Esophagus muscularis mucosa (tissue), 3 donors: ENCODE measurements around the gene TMEM50B.

Experiments
- CTCF ChIP-seq, 3 experiments: fragments of 200-600 bp in 2 of 3; fragments of 450-650 bp in 1 of 3; sonication (generic) in 2 of 3; IDR thresholded peaks; one replicate each; pipeline ENCODE4 v1.5.1; 2017 to 2019; ENCODE audit warnings: antibody characterized with exemption in 3 of 3, mild to moderate bottlenecking in 2 of 3, moderate library complexity in 1 of 3
- POLR2A ChIP-seq: fragments of 450-650 bp; IDR thresholded peaks from one replicate; pipeline ENCODE4 v1.6.1; 2017; ENCODE audit warnings: antibody characterized with exemption, moderate library complexity, mild to moderate bottlenecking, low read depth
- POLR2AphosphoS5 ChIP-seq, 2 donors: sonication (generic); formaldehyde crosslinking; IDR thresholded peaks; one replicate each; pipeline ENCODE4 v1.6.1; 2017; ENCODE audit warnings: antibody characterized with exemption in 2 of 2

- no peak for TF ChIP-seq CTCF (IDR thresholded peaks at IDR 0.05)
- TF ChIP-seq POLR2AphosphoS5 (IDR thresholded peaks at IDR 0.05): peak; percentile 33 to 40
- TF ChIP-seq POLR2A: no peak
Measured at GRCh38 chr21:33441489-33442477, 38.0 kb downstream of the TMEM50B start.
